ENCODE data around the gene NMT1.

Gene NMT1

GRCh38 chr17:45117334-45117733 lies 56.2 kb downstream of the NMT1 start:
- DNase-seq (ENCODE audit: low spot score), result no peak
- in situ Hi-C loops (cut with MboI; ENCODE audit: low pct_unique_long_range_greater_than_20kb, low sequenced_read_pairs, unreplicated experiment), result no loop called here
- TF ChIP-seq CTCF (IDR thresholded peaks at IDR 0.05; ENCODE audit: extremely low read depth, insufficient read depth, missing control alignments), result no peak

GRCh38 chr17:45117848-45118646 lies 56.9 kb downstream of the NMT1 start:
- DNase-seq (ENCODE audit: low spot score), result no peak
- in situ Hi-C loops (cut with MboI; ENCODE audit: low pct_unique_long_range_greater_than_20kb, low sequenced_read_pairs, unreplicated experiment), result no loop called here
- TF ChIP-seq CTCF (IDR thresholded peaks at IDR 0.05; ENCODE audit: extremely low read depth, insufficient read depth, missing control alignments), result no peak

- in situ Hi-C loops (cut with MboI; ENCODE audit: low pct_unique_long_range_greater_than_20kb, low sequenced_read_pairs, unreplicated experiment), result no loop called here
- TF ChIP-seq CTCF (IDR thresholded peaks at IDR 0.05; ENCODE audit: extremely low read depth, insufficient read depth, missing control alignments), result no peak
- no peak for DNase-seq (ENCODE audit: low spot score)
Measured at GRCh38 chr17:45118691-45119090, 57.6 kb downstream of the NMT1 start.

- no peak for DNase-seq (ENCODE audit: low spot score)
- in situ Hi-C loops (cut with MboI; ENCODE audit: low pct_unique_long_range_greater_than_20kb, low sequenced_read_pairs, unreplicated experiment), result no loop called here
- no peak for TF ChIP-seq CTCF (IDR thresholded peaks at IDR 0.05; ENCODE audit: extremely low read depth, insufficient read depth, missing control alignments)
Measured at GRCh38 chr17:45119964-45120363, 58.8 kb downstream of the NMT1 start.

GRCh38 chr17:45120558-45120957 lies 59.4 kb downstream of the NMT1 start:
- TF ChIP-seq CTCF (IDR thresholded peaks at IDR 0.05; ENCODE audit: extremely low read depth, insufficient read depth, missing control alignments), result no peak
- in situ Hi-C loops (cut with MboI; ENCODE audit: low pct_unique_long_range_greater_than_20kb, low sequenced_read_pairs, unreplicated experiment), result no loop called here
- DNase-seq (ENCODE audit: low spot score), result no peak

GRCh38 chr17:45121055-45121454 lies 59.9 kb downstream of the NMT1 start:
- in situ Hi-C loops (cut with MboI; ENCODE audit: low pct_unique_long_range_greater_than_20kb, low sequenced_read_pairs, unreplicated experiment), result no loop called here

More at GRCh38 chr17:45121055-45121454, 59.9 kb downstream of the NMT1 start:
- TF ChIP-seq CTCF (IDR thresholded peaks at IDR 0.05; ENCODE audit: extremely low read depth, insufficient read depth, missing control alignments), result no peak
- DNase-seq (ENCODE audit: low spot score), result no peak

All from GM13977 (cell line).